GM10248 (cell line): ENCODE data around the gene ATP6V1G2.

Experiments used
- CTCF ChIA-PET: fragments of 300-600 bp; sonication (Branson Sonifier 250); formaldehyde crosslinking; extraction: SDS; loops from one replicate; lab custom pipeline; 2021; ENCODE audit warnings: antibody characterized with exemption; lab: Yijun Ruan, JAX
- POLR2A ChIA-PET: fragments of 350-650 bp; sonication (Branson Sonifier 250); formaldehyde crosslinking; extraction: SDS; loops from one replicate; lab custom pipeline; 2020; ENCODE audit warnings: antibody characterized with exemption; lab: Yijun Ruan, JAX
- DNase-seq: peaks from one replicate; pipeline ENCODE4 v3.0.0; 2012; ENCODE audit errors: extremely low spot score
- CTCF ChIP-seq: IDR thresholded peaks from 2 replicates; pipeline ENCODE4 v1.5.1; 2012; ENCODE audit warnings: mild to moderate bottlenecking, low read depth; ENCODE audit errors: extremely low read depth, missing control alignments, control extremely low read depth

ATP6V1G2 gene

GRCh38 chr6:31556307-31556706, 9.9 kb upstream of the ATP6V1G2 start:
- DNase-seq = no peak
- no peak for TF ChIP-seq CTCF
- CTCF ChIA-PET = interaction anchor here (0.8 to 54.8 kb wide), 5 partner anchors 9 to 87 kb away, joined by 3 to 2725 read pairs (median 26); partner anchors contain the start of genes ATP6V1G2, LST1, LTA and LTB
- POLR2A ChIA-PET = interaction anchor here (0.8 to 5.5 kb wide), 4 partner anchors 15 to 55 kb away, joined by 3 to 94 read pairs (median 4); partner anchors contain the start of genes DDX39B and TNF

- ChIA-PET CTCF (interaction anchor here (0.7 to 54.8 kb wide), 28 partner anchors 8 to 347 kb away, joined by 3 to 2725 read pairs (median 4); partner anchors contain the start of genes AIF1, APOM, BAG6 and C6orf47), POLR2A (interaction anchor here (0.7 to 7.3 kb wide), 6 partner anchors 9 to 312 kb away, joined by 3 to 86 read pairs (median 3); partner anchors contain the start of genes DDX39B, NEU1 and TNF)
- TF ChIP-seq CTCF = peak; percentile 84
- DNase-seq = peak; percentile 64
Measured at GRCh38 chr6:31551371-31551770, 5.0 kb upstream of the ATP6V1G2 start.

- DNase-seq = no peak
- no peak for TF ChIP-seq CTCF
- ChIA-PET CTCF (interaction anchor here (0.8 to 54.8 kb wide), 6 partner anchors 12 to 278 kb away, joined by 3 to 2725 read pairs (median 4); partner anchors contain the start of genes LST1, LTB, NCR3 and TNF), POLR2A (interaction anchor here (7.3 kb wide), 1 partner anchor 29 kb away, joined by 86 read pairs; the partner anchor contains the start of gene TNF)
Measured at GRCh38 chr6:31548544-31548873, 2.1 kb upstream of the ATP6V1G2 start.

GRCh38 chr6:31547727-31548543, 1.5 kb upstream of the ATP6V1G2 start:
- no peak for TF ChIP-seq CTCF
- DNase-seq = no peak
- ChIA-PET POLR2A (interaction anchor here (0.6 to 7.3 kb wide), 9 partner anchors 11 to 280 kb away, joined by 3 to 86 read pairs (median 5); partner anchors contain the start of genes CLIC1, HSPA1B, NCR3 and TNF), CTCF (interaction anchor here (0.6 to 54.8 kb wide), 10 partner anchors 10 to 278 kb away, joined by 3 to 2725 read pairs (median 4); partner anchors contain the start of genes GPANK1, LST1, LTB and NCR3)

- no peak for TF ChIP-seq CTCF
- peak; percentile 89 for DNase-seq
Measured at GRCh38 chr6:31546958-31547726, 734 bp upstream of the ATP6V1G2 start, which contains the start of gene NFKBIL1. Gene NFKBIL1, plus strand, starts transcription at chr6:31547608. Its CDS starts 87 bp downstream, at chr6:31547695.

More at GRCh38 chr6:31546958-31547726, 734 bp upstream of the ATP6V1G2 start, which contains the start of gene NFKBIL1:
- CTCF ChIA-PET = interaction anchor here (0.6 to 54.8 kb wide), 17 partner anchors 11 to 223 kb away, joined by 3 to 2725 read pairs (median 5); partner anchors contain the start of genes AIF1, BAG6, GPANK1 and LST1
- POLR2A ChIA-PET = interaction anchor here (0.6 to 7.3 kb wide), 11 partner anchors 12 to 316 kb away, joined by 3 to 86 read pairs (median 5); partner anchors contain the start of genes CLIC1, HSPA1B, LST1 and NCR3
